K562 (cell line): Measurements from ENCODE around the gene DOLPP1.
A peak's percentile ranks its signal among the peaks of the same experiment; 100 is the strongest.

Source experiments
- KDM1A ChIP-seq, 2 experiments: fragments of 450-650 bp; IDR thresholded peaks; 2 replicates each; pipeline ENCODE4 v1.6.1; 2016; ENCODE audit warnings: mild to moderate bottlenecking in 2 of 2
- KDM4B ChIP-seq, 2 experiments: fragments of 450-650 bp in 1 of 2; sonication (generic) in 1 of 2; IDR thresholded peaks; 2 replicates each; pipeline ENCODE4 v1.6.1; 2016 to 2017; ENCODE audit warnings: borderline replicate concordance in 2 of 2, antibody characterized with exemption in 1 of 2, low read depth in 1 of 2, mild to moderate bottlenecking in 1 of 2
- LEF1 ChIP-seq: fragments of 450-650 bp; IDR thresholded peaks from 2 replicates; pipeline ENCODE4 v1.6.1; 2016; ENCODE audit warnings: mild to moderate bottlenecking
- MYC ChIP-seq, 2 experiments: fragments of 250-450 bp in 1 of 2; sonication (Bioruptor Pico) in 1 of 2; IDR thresholded peaks; 2 replicates each; pipeline versions ENCODE4 v1.5.1 to v1.6.1; 2012 to 2021; ENCODE audit warnings: low read depth in 2 of 2, borderline replicate concordance in 1 of 2, improper control_type of control experiment in 1 of 2, low read length in 1 of 2, mild to moderate bottlenecking in 1 of 2, moderate library complexity in 1 of 2
- NFYB ChIP-seq: IDR thresholded peaks from 2 replicates; pipeline ENCODE4 v1.6.1; 2011; ENCODE audit warnings: mild to moderate bottlenecking, moderate library complexity; ENCODE audit not compliant: insufficient read length; ENCODE audit errors: extremely low read depth
- ZNF354B ChIP-seq: fragments of 250-450 bp; sonication (Bioruptor Pico); IDR thresholded peaks from 2 replicates; pipeline ENCODE4 v1.4.0; 2020
- TF ChIP-seq, protein P1 (sequence below), 3 experiments: IDR thresholded peaks in 2 of 3; conservative IDR thresholded peaks in 1 of 3; 2 replicates each; pipeline ENCODE4 v1.5.1; 2011 to 2012; ENCODE audit warnings: low read length in 3 of 3, mild to moderate bottlenecking in 3 of 3, control low read depth in 2 of 3, improper control_type of control experiment in 1 of 3, inconsistent platforms in 1 of 3, low read depth in 1 of 3, mixed read lengths in 1 of 3, moderate library complexity in 1 of 3; ENCODE audit not compliant: insufficient read depth in 2 of 3
- TF ChIP-seq, protein P2 (sequence below): fragments of 450-650 bp; formaldehyde crosslinking; IDR thresholded peaks from 2 replicates; pipeline ENCODE4 v1.4.0; 2022; ENCODE audit warnings: missing genetic modification characterization
- TF ChIP-seq, protein P3 (sequence below): IDR thresholded peaks from 2 replicates; pipeline ENCODE4 v1.6.1; 2016; ENCODE audit warnings: missing genetic modification characterization, missing compliant biosample characterization
- TF ChIP-seq, protein P4 (sequence below): fragments of 200-800 bp; sonication (Bioruptor generic); IDR thresholded peaks from 2 replicates; pipeline ENCODE4 v1.6.1; 2017; ENCODE audit warnings: missing genetic modification characterization, missing compliant biosample characterization

DNA sequence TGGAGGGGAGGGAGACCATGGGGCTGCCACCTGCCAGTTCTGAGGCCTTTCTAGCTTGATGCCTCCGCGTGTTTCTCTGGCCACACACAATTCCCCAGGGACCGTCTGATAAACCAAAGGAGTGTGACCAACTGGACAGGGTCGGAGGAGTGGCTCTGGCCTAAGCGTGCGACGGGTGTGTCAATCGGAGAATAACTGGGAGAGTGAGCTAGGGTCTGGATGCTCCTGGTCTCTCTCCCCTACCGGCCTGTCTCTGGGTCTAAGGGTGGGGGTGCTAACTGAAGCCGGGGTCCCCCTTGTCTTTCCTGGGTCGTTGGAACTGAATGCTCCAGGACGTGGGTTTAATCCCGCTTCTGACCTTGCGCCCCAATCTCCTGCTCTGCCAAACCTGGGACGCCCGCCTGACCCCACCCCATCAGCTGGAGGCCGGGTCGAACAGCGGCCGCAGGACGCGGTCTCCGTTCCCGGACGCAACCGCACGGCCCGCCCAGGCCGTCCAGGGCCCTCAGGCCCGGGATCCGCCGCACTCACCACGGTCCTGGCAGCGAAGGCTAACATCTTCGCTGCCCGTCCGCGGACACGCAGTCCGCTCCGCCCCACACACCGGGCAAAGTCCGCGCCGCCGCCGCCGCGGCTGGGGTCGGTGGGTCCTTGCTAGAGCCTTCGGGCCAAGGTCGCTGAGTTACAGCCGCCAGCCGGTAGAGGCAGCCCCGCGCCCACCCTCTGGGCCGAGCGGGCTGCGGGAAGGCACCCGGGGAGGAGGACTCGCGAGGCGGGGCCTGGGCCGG is 29.2 kb downstream of the DOLPP1 start:
- TF ChIP-seq KDM4B (IDR thresholded peaks at IDR 0.05; ENCODE audit: borderline replicate concordance in 2 of 2, low read depth in 1 of 2), result no peak
- no peak for TF ChIP-seq KDM1A (IDR thresholded peaks at IDR 0.05)
- TF ChIP-seq, protein P1, sequence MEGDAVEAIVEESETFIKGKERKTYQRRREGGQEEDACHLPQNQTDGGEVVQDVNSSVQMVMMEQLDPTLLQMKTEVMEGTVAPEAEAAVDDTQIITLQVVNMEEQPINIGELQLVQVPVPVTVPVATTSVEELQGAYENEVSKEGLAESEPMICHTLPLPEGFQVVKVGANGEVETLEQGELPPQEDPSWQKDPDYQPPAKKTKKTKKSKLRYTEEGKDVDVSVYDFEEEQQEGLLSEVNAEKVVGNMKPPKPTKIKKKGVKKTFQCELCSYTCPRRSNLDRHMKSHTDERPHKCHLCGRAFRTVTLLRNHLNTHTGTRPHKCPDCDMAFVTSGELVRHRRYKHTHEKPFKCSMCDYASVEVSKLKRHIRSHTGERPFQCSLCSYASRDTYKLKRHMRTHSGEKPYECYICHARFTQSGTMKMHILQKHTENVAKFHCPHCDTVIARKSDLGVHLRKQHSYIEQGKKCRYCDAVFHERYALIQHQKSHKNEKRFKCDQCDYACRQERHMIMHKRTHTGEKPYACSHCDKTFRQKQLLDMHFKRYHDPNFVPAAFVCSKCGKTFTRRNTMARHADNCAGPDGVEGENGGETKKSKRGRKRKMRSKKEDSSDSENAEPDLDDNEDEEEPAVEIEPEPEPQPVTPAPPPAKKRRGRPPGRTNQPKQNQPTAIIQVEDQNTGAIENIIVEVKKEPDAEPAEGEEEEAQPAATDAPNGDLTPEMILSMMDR (IDR thresholded peaks at IDR 0.05 in 2 of 3, conservative IDR thresholded peaks at IDR 0.05 in 1 of 3; ENCODE audit: insufficient read depth in 2 of 3, low read depth in 1 of 3, low read length in 3 of 3), result no peak
- TF ChIP-seq, protein P2, sequence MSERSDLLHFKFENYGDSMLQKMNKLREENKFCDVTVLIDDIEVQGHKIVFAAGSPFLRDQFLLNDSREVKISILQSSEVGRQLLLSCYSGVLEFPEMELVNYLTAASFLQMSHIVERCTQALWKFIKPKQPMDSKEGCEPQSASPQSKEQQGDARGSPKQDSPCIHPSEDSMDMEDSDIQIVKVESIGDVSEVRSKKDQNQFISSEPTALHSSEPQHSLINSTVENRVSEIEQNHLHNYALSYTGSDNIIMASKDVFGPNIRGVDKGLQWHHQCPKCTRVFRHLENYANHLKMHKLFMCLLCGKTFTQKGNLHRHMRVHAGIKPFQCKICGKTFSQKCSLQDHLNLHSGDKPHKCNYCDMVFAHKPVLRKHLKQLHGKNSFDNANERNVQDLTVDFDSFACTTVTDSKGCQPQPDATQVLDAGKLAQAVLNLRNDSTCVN (CRISPR knock-in tag), result no peak
- no peak for TF ChIP-seq ZNF354B (CRISPR knock-in tag)
- no peak for TF ChIP-seq LEF1
- no peak for TF ChIP-seq MYC (IDR thresholded peaks at IDR 0.05; ENCODE audit: low read depth, low read length)
- no peak for TF ChIP-seq MYC (CRISPR knock-in tag; IDR thresholded peaks at IDR 0.05; ENCODE audit: borderline replicate concordance, low read depth)
- TF ChIP-seq, protein P3, sequence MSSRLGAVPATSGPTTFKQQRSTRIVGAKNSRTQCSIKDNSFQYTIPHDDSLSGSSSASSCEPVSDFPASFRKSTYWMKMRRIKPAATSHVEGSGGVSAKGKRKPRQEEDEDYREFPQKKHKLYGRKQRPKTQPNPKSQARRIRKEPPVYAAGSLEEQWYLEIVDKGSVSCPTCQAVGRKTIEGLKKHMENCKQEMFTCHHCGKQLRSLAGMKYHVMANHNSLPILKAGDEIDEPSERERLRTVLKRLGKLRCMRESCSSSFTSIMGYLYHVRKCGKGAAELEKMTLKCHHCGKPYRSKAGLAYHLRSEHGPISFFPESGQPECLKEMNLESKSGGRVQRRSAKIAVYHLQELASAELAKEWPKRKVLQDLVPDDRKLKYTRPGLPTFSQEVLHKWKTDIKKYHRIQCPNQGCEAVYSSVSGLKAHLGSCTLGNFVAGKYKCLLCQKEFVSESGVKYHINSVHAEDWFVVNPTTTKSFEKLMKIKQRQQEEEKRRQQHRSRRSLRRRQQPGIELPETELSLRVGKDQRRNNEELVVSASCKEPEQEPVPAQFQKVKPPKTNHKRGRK (tag), result no peak
- no peak for TF ChIP-seq NFYB
- TF ChIP-seq, protein P4, sequence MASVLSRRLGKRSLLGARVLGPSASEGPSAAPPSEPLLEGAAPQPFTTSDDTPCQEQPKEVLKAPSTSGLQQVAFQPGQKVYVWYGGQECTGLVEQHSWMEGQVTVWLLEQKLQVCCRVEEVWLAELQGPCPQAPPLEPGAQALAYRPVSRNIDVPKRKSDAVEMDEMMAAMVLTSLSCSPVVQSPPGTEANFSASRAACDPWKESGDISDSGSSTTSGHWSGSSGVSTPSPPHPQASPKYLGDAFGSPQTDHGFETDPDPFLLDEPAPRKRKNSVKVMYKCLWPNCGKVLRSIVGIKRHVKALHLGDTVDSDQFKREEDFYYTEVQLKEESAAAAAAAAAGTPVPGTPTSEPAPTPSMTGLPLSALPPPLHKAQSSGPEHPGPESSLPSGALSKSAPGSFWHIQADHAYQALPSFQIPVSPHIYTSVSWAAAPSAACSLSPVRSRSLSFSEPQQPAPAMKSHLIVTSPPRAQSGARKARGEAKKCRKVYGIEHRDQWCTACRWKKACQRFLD (CRISPR knock-in tag), result 0 out of 2 replicates have a peak, but pooled peaks have one; percentile 20
